Measurements from ENCODE around the gene DENND2A. TPM values are rescaled to one million over a fixed set of nuclear protein-coding genes. Genes with fewer than 3 reads are reported as not detected.

The DENND2A gene
- total RNA-seq, 1 donor from 2014 or later = 29.8 TPM

DNA sequence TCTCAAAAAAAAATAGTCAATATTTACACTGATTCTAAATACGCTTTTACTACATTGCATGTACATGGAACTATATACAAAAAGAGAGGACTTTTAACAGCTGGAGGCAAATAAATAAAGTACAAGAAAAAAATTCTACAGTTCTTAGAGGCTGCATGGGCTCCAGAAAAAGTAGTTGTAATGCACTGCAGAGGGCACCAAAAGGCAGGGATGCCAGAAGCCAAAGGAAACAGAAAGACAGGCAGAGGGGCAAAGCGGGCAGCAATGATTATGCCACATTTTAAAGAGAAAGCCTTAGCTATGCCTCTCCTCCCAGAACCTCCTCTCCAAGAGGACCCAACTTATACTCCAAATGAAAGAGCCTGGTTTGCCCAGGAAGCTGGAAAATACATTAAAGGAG, 20.5 kb upstream of the DENND2A start:
- no peak for DNase-seq (ENCODE audit: low read depth, low spot score)
- Mint-ChIP-seq H3K27ac (ENCODE audit: unreplicated experiment) (no peak overlapping the region), H3K4me1 (no peaks in the 10 kb centered on the region), H3K9me3 (no peaks in the 10 kb centered on the region), H3K27me3 (ENCODE audit: low read depth) (peaks cover 21% of the 10 kb centered on the region), H3K36me3 (ENCODE audit: low read depth) (no peaks in the 10 kb centered on the region), H3K4me3 (no peak overlapping the region)
- TF ChIP-seq, protein P1, sequence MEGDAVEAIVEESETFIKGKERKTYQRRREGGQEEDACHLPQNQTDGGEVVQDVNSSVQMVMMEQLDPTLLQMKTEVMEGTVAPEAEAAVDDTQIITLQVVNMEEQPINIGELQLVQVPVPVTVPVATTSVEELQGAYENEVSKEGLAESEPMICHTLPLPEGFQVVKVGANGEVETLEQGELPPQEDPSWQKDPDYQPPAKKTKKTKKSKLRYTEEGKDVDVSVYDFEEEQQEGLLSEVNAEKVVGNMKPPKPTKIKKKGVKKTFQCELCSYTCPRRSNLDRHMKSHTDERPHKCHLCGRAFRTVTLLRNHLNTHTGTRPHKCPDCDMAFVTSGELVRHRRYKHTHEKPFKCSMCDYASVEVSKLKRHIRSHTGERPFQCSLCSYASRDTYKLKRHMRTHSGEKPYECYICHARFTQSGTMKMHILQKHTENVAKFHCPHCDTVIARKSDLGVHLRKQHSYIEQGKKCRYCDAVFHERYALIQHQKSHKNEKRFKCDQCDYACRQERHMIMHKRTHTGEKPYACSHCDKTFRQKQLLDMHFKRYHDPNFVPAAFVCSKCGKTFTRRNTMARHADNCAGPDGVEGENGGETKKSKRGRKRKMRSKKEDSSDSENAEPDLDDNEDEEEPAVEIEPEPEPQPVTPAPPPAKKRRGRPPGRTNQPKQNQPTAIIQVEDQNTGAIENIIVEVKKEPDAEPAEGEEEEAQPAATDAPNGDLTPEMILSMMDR (conservative IDR thresholded peaks at IDR 0.05) = no peak

DNA sequence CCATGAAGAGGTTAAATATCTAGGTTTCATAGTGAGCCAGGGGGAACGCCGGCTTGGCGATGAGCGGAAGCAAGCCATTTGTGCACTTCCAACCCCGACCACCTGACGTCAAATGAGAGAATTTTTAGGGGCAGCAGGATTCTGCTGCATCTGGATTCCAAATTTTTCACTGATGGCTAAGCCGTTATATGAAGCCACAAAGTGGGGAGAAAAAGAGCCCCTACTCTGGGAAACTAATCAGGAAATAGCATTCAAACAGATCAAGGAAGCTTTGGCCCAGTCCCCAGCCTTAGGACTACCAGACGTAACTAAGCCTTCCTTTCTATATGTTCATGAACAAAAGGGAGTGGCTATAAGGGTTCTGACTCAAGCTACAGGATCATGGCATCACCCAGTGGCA, 19.2 kb upstream of the DENND2A start:
- no peaks in the 10 kb centered on the region for H3K36me3 Mint-ChIP-seq (ENCODE audit: low read depth)
- no peaks in the 10 kb centered on the region for H3K4me1 Mint-ChIP-seq
- no peak overlapping the region for H3K4me3 Mint-ChIP-seq
- H3K9me3 Mint-ChIP-seq = no peaks in the 10 kb centered on the region
- TF ChIP-seq, protein P1 (conservative IDR thresholded peaks at IDR 0.05) = no peak
- peaks cover 14% of the 10 kb centered on the region for H3K27me3 Mint-ChIP-seq (ENCODE audit: low read depth)
- DNase-seq (ENCODE audit: low read depth, low spot score) = no peak
- no peak overlapping the region for H3K27ac Mint-ChIP-seq (ENCODE audit: unreplicated experiment)

DNA sequence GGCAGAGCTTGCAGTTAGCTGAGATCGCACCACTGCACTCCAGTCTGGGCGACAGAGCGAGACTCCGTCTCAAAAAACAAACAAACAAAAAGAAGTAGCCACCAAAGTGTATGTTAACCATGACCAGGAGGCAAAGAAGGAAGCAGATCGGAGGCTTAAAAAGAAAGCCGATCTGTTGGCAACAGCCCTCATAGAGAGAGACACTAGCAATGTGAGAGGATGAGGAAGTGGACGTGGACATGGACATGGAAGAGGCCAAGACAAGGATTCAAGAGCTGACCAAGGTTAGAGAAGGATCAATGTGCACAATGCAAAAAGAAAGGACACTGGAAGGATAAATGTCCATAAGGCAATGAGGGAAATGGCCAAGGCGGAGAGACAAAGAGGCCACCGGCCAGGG, 17.3 kb upstream of the DENND2A start:
- H3K9me3 Mint-ChIP-seq = no peaks in the 10 kb centered on the region

DNA sequence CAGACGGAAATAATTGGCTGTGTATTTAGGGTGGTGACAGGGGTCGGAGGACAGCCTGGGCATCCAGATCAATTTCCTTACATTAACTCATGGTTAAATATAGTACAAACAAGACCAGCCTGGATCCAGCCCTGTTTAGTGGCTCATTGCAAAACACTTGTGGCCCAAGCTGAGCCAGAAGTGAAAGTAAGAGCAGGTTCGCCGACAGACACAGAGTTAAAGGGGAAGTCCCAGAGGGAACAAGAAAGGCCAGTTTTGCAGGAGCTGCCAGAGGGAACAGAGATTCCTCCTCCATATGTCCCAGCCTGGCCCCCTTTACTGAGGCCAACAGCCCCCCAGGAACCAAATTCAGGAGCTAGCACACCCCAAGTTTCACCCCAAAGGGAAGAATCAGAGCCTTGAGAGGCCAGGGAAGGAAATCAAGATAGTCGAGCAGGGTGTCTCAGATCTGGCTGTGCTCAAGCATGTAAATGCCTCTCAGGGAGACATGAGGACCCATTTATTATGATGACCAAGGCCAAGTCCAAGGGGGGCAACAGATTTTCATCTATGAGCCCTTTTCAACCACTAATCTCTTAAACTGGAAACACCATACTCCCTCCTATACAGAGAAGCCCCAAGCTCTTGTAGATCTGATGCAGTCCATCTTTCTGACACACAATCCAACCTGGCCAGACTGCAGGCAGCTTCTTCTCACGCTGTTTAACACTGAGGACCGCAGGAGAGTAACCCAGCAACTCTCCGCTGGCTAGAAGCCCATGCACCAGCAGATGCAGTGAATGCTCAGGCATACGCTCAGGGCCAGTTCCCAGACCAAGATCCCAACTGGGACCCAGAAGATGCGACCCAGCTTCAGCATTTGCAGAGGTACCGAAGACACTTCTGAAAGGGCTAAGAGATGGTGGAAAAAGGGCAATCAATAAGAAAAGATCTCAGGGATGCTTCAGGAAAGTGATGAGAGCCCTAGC, 16.2 kb upstream of the DENND2A start:
- TF ChIP-seq, protein P1 (conservative IDR thresholded peaks at IDR 0.05) = no peak
- no peaks in the 10 kb centered on the region for H3K36me3 Mint-ChIP-seq (ENCODE audit: low read depth)
- peaks cover 4% of the 10 kb centered on the region for H3K4me1 Mint-ChIP-seq
- no peaks in the 10 kb centered on the region for H3K9me3 Mint-ChIP-seq
- DNase-seq (ENCODE audit: low read depth, low spot score) = no peak
- no peaks in the 10 kb centered on the region for H3K27me3 Mint-ChIP-seq (ENCODE audit: low read depth)
- H3K27ac Mint-ChIP-seq (ENCODE audit: unreplicated experiment) = no peak overlapping the region
- no peak overlapping the region for H3K4me3 Mint-ChIP-seq

More for the DNA sequence above, 17.3 kb upstream of the DENND2A start:
- no peak for DNase-seq (ENCODE audit: low read depth, low spot score)
- Mint-ChIP-seq H3K4me1 (peaks cover 4% of the 10 kb centered on the region), H3K4me3 (no peak overlapping the region), H3K27ac (ENCODE audit: unreplicated experiment) (no peak overlapping the region), H3K27me3 (ENCODE audit: low read depth) (no peaks in the 10 kb centered on the region), H3K36me3 (ENCODE audit: low read depth) (no peaks in the 10 kb centered on the region)
- TF ChIP-seq, protein P1 (conservative IDR thresholded peaks at IDR 0.05) = no peak

DNA sequence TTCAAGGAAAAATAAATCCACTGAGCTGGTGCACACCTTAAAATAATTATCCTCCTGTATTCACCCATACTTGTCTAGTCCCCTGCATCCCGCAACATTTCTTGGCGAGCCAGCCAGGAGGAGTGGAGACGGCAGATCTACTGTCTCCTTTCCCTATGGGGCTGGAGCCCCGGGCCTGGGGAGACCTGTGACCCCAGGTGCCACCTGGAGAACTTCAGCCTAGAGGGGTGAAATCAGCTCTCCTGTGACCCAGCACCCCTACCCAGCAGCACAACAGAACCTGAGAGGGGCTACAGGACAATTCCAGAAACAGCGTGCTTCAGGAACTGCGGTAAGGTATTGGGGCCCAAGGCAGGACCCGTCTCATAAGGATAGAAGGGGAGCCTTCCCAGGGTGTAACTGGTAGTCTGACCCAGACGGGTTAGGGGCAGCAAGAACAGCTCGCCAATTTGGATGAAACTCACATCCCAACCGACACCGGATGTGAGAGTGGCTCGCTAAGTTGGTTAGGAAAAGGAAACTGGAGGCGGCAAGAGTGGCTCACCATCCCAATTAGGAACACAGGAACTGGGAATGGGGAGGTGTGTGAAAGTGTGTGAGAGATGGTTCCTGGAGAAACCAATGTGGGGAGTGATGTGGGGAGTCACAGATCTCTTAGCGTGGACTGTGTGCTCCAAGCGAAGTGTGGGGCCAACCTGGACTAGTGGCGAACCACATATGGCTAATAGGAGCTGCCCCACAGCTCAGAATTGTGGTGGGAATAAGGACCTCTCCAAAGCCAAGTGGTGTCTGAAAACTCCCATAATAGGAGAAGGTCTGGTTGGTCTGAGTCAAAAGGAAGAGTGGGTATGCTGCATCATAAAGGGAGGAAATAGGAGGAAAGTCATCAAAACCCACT, 15.1 kb upstream of the DENND2A start:
- Mint-ChIP-seq H3K4me1 (peaks cover 4% of the 10 kb centered on the region), H3K36me3 (ENCODE audit: low read depth) (no peaks in the 10 kb centered on the region), H3K9me3 (no peaks in the 10 kb centered on the region), H3K4me3 (no peak overlapping the region), H3K27me3 (ENCODE audit: low read depth) (no peaks in the 10 kb centered on the region), H3K27ac (ENCODE audit: unreplicated experiment) (no peak overlapping the region)
- no peak for DNase-seq (ENCODE audit: low read depth, low spot score)
- TF ChIP-seq, protein P1 (conservative IDR thresholded peaks at IDR 0.05) = no peak
